AG10803 (cell line): ENCODE measurements around the gene FAM43A.

ENCODE experiments used
- DNase-seq: peaks from one replicate; pipeline ENCODE4 v3.0.0; 2010; ENCODE audit warnings: low read depth
- H3K4me3 ChIP-seq: 2 replicates; pipeline ENCODE4 v1.5.1; 2011; ENCODE audit warnings: mild to moderate bottlenecking, low read length, control low read depth
- TF ChIP-seq, protein P1 (sequence below): conservative IDR thresholded peaks from 2 replicates; pipeline ENCODE4 v1.5.1; 2011; ENCODE audit warnings: mild to moderate bottlenecking, low read length, control low read depth, inconsistent platforms

Gene FAM43A

DNA sequence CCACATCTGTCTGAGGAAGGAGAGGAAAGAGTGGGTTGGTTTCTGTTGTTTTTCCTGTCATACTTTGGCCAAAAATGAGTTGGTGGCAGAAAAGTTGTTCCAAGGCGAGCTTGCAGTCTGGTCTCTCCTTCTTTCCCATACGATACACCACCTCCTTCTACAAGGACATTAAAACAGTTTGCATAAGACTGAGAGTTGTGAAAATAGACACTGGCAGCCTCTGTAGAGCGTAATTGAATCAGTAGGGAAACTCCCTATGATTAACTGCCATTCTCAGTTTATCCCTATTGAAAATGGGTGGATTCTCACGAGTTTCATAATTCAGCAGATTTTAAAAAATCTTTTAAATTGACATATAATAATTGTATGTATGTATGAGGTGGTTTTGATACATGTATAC, 10.0 kb upstream of the FAM43A start:
- DNase-seq = no peak
- TF ChIP-seq, protein P1, sequence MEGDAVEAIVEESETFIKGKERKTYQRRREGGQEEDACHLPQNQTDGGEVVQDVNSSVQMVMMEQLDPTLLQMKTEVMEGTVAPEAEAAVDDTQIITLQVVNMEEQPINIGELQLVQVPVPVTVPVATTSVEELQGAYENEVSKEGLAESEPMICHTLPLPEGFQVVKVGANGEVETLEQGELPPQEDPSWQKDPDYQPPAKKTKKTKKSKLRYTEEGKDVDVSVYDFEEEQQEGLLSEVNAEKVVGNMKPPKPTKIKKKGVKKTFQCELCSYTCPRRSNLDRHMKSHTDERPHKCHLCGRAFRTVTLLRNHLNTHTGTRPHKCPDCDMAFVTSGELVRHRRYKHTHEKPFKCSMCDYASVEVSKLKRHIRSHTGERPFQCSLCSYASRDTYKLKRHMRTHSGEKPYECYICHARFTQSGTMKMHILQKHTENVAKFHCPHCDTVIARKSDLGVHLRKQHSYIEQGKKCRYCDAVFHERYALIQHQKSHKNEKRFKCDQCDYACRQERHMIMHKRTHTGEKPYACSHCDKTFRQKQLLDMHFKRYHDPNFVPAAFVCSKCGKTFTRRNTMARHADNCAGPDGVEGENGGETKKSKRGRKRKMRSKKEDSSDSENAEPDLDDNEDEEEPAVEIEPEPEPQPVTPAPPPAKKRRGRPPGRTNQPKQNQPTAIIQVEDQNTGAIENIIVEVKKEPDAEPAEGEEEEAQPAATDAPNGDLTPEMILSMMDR = no peak
- H3K4me3 ChIP-seq = no peak overlapping the region

DNA sequence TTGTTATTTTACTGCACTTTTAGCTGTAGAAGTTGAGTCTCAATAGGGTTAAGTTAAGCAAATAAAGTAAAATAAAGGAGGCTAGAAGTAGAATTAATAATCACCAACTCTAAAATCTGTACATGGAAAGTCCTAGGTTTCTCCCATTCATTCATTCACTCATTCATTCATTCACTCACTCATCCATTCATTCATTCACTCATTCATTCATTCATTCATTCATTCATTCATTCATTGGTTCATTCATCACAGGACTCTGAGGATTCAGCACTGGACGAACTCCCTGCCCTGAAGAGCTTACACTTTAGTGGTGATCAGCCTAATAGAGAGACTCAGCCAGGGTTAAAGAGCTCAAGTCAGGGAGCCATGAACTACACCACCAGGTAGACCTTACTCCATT, 9.2 kb upstream of the FAM43A start:
- TF ChIP-seq, protein P1 = no peak
- DNase-seq = no peak
- no peak overlapping the region for H3K4me3 ChIP-seq

DNA sequence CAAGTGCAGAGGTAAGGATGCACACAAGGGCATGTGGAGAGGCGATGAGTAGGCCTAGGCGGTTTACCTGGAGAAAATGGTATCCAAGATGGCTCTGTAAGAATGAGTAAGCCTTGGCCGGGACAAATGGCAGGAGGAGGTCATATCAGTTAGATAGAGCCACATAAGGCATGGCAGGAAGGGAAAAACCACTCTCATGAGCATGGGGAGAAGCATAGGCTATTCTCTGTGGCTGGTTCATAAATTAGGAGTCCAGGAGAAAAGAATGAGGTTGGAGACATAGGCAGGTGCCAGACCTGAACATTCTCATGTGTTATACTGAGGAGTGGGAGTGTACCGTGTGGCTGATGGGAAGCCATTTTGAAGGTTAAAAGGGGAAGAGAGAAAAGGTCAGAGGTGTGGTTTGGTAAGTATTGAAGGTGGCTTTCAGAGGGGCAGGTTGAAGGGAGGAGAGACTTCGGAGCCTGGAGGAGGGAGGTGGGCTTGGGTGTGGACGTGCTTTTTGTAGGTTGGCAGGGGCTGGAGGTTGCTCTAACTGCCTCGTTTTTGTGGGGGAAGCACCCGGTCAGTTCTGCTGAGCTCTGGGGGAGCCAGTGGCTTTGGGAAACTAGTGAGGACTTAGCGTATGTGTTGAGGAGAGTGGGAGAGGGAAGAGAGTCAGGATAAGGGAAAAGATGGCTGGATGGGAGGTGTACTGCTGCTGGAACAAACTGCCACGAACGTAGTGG, 4.6 kb upstream of the FAM43A start:
- H3K4me3 ChIP-seq = no peak overlapping the region
- no peak for DNase-seq
- TF ChIP-seq, protein P1 = no peak

DNA sequence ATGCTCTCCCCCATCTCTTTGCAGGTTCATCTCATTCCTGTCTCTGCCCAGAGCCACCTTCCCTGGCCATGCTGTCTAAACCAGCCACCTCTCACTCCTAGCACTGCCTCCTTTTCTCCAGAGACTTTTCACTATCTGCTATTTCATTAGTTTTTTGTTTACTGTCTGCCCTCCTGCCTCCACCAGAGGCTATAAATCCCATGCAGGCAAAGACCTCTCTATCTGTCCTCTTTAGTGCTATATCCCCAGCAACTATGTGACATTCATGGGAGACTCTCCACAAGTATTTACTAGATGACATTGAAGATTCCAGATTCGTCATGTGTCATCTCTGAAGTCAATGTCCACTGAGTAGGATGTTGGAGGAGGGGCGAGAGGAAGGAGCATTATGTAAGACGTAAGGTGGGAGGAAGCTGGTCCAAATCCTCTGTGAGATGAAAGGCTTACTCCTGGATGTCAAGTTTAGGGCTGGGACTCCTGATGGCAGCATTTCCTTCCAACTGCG, 3.4 kb upstream of the FAM43A start:
- TF ChIP-seq, protein P1 = no peak
- H3K4me3 ChIP-seq = no peak overlapping the region
- DNase-seq = no peak

DNA sequence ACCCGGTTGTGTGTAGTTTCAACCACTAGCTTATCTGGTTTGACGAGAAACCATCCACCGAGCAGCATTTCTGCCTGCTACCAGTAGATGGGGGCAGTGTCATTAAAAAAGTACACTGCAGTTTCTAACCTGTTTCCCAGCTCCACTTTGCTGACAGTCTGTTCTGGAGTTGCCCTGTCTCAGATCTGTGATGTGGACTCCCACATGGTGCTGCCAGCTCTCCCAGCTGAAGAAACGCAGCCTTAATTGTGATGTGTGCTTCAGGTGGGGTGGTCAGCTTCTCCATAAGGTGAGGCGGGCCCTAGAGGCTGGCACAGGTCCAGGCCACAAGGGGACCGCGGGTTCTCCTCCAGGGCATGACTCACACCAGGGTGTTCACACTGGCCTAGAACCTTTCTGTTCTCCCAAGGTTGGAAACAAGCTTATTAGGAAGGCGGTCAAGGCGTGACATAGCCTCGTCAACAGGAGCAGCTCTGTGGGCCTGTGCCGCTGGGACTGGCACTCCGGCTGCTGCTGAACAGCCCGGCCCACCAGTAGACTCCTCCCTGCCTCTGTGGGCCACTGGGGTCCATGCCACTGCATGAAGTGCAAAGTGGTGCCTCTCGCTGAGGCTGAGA, 2.9 kb upstream of the FAM43A start:
- H3K4me3 ChIP-seq = no peak overlapping the region
- DNase-seq = peak; percentile 84

DNA sequence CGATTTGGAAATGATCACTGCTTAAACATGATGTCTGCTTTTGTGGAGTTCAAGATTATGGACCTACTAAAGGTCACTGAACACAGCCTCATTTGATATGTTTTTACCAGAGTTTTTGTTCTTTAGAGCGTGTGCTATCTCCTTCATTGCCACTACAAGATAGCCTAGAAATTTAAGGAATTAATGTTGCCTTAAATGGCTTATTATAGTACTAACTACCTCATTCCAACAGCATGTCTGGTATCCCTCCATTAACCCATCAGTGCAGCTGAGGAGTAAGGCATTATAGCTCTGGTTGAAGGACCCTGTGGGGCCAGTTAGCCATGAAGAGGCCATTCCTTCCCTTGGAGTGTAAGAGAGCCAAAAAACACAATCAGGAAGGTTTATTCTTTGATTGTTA, 2.3 kb upstream of the FAM43A start:
- TF ChIP-seq, protein P1 = no peak
- DNase-seq = no peak
- H3K4me3 ChIP-seq = no peak overlapping the region

More for the DNA sequence above, 2.9 kb upstream of the FAM43A start:
- TF ChIP-seq, protein P1 = peak; percentile 96

DNA sequence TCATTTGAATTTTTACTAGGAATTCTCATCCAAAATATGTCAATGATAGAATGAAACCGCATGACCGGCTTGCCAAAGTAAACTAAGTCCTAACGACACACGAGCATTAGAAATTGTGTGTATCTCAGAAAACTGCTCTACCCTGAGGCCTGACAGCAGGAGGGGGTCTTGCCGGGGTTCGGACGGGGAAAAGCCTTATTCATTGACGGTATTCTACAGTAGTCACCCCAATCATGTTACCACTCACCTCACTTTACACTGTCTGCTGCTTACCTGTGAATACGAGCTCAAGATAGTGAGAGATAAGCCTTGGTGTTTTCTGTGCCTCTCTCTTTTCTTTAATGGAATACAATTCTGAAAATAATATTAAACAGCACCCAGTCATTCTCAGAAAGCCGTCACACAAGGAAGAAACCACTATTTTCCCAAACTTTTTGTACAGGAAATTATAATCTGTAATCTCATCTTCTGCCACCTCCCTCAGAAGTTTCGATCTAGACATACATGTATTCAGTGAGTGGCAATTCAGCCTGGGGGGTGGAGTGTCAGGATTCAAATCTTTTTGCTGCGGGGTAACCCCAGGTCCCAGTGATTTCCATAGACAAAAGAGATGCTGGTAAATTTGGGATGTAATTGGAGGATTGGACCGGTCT, 492 bp upstream of the FAM43A start:
- DNase-seq = no peak
- H3K4me3 ChIP-seq = peak overlapping the region; percentile 83
- TF ChIP-seq, protein P1 = no peak
